KMS-11 (cell line): ENCODE data around the gene THAP9.
A peak's percentile ranks its signal among the peaks of the same experiment; 100 is the strongest.

ENCODE experiments used
- H2AFZ ChIP-seq: fragments of 200-600 bp; sonication (generic); 2 replicates; pipeline ENCODE4 v1.6.1; 2016; ENCODE audit warnings: antibody characterized with exemption, mixed run types, low read depth
- H3K27ac ChIP-seq: fragments of 200-600 bp; sonication (generic); 2 replicates; pipeline ENCODE4 v1.6.1; 2016; ENCODE audit warnings: mild to moderate bottlenecking, mixed run types
- H3K27me3 ChIP-seq: fragments of 200-600 bp; sonication (generic); 2 replicates; pipeline ENCODE4 v1.6.1; 2017; ENCODE audit warnings: mild to moderate bottlenecking, low read depth, mixed run types, moderate library complexity; ENCODE audit not compliant: insufficient read depth
- H3K36me3 ChIP-seq: fragments of 200-600 bp; sonication (generic); 2 replicates; pipeline ENCODE4 v1.6.1; 2017; ENCODE audit warnings: mild to moderate bottlenecking, mixed run types; ENCODE audit not compliant: insufficient read depth
- H3K4me1 ChIP-seq: fragments of 200-600 bp; sonication (generic); 2 replicates; pipeline ENCODE4 v1.6.1; 2016; ENCODE audit warnings: mild to moderate bottlenecking, low read depth, mixed run types; ENCODE audit not compliant: poor library complexity, severe bottlenecking
- H3K4me2 ChIP-seq: fragments of 200-600 bp; sonication (generic); 2 replicates; pipeline ENCODE4 v1.7.0; 2016; ENCODE audit warnings: mild to moderate bottlenecking, mixed run types
- H3K4me3 ChIP-seq: fragments of 200-600 bp; sonication (generic); IDR thresholded peaks from 2 replicates; pipeline ENCODE4 v1.6.1; 2017; ENCODE audit warnings: low read depth, low read length, mixed read lengths; ENCODE audit not compliant: insufficient read depth
- H3K79me2 ChIP-seq: fragments of 200-600 bp; sonication (generic); 2 replicates; pipeline ENCODE4 v1.6.1; 2016; ENCODE audit warnings: low read depth, mixed run types; ENCODE audit not compliant: insufficient read depth
- H3K9ac ChIP-seq: fragments of 200-600 bp; sonication (generic); 2 replicates; pipeline ENCODE4 v1.6.1; 2016; ENCODE audit warnings: mild to moderate bottlenecking, mixed run types
- H4K20me1 ChIP-seq: fragments of 200-600 bp; sonication (generic); 2 replicates; pipeline ENCODE4 v1.6.1; 2016; ENCODE audit warnings: mild to moderate bottlenecking, mixed run types; ENCODE audit not compliant: insufficient read depth
- TF ChIP-seq, protein P1 (sequence below): fragments of 200-600 bp; sonication (generic); conservative IDR thresholded peaks from 2 replicates; pipeline ENCODE4 v1.6.1; 2017; ENCODE audit warnings: low read depth, mild to moderate bottlenecking, antibody characterized with exemption, low read length, moderate library complexity, mixed read lengths

Gene THAP9

DNA sequence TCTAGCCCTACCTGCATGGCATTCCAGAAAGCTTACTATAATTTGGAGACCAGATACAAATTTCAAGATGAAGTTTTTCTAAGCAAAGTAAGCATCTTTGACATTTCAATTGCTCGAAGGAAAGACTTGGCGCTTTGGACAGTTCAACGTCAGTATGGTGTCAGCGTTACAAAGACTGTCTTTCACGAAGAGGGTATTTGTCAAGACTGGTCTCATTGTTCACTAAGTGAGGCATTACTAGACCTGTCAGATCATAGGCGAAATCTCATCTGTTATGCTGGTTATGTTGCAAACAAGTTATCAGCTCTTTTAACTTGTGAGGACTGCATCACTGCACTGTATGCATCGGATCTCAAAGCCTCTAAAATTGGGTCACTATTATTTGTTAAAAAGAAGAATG is 17.6 kb downstream of the THAP9 start:
- H3K4me2 ChIP-seq = no peak overlapping the region
- H3K36me3 ChIP-seq = no peaks in the 10 kb centered on the region
- no peak overlapping the region for H3K9ac ChIP-seq
- no peaks in the 10 kb centered on the region for H3K27me3 ChIP-seq
- H3K27ac ChIP-seq = no peak overlapping the region
- TF ChIP-seq, protein P1, sequence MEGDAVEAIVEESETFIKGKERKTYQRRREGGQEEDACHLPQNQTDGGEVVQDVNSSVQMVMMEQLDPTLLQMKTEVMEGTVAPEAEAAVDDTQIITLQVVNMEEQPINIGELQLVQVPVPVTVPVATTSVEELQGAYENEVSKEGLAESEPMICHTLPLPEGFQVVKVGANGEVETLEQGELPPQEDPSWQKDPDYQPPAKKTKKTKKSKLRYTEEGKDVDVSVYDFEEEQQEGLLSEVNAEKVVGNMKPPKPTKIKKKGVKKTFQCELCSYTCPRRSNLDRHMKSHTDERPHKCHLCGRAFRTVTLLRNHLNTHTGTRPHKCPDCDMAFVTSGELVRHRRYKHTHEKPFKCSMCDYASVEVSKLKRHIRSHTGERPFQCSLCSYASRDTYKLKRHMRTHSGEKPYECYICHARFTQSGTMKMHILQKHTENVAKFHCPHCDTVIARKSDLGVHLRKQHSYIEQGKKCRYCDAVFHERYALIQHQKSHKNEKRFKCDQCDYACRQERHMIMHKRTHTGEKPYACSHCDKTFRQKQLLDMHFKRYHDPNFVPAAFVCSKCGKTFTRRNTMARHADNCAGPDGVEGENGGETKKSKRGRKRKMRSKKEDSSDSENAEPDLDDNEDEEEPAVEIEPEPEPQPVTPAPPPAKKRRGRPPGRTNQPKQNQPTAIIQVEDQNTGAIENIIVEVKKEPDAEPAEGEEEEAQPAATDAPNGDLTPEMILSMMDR = no peak
- no peak overlapping the region for H2AFZ ChIP-seq
- H3K4me3 ChIP-seq = no peak overlapping the region
- H3K79me2 ChIP-seq = no peaks in the 10 kb centered on the region
- H4K20me1 ChIP-seq = no peaks in the 10 kb centered on the region
- H3K4me1 ChIP-seq = no peaks in the 10 kb centered on the region

- 0 out of 2 replicates have a peak overlapping the region, but pooled peaks have one; percentile 2 for H3K27ac ChIP-seq
- H2AFZ ChIP-seq = no peak overlapping the region
- no peaks in the 10 kb centered on the region for H3K79me2 ChIP-seq
- H3K4me3 ChIP-seq = no peak overlapping the region
- H3K27me3 ChIP-seq = no peaks in the 10 kb centered on the region
- TF ChIP-seq, protein P1 = no peak
- H3K36me3 ChIP-seq = no peaks in the 10 kb centered on the region
- no peak overlapping the region for H3K4me2 ChIP-seq
- no peaks in the 10 kb centered on the region for H4K20me1 ChIP-seq
- no peak overlapping the region for H3K9ac ChIP-seq
- no peaks in the 10 kb centered on the region for H3K4me1 ChIP-seq
Observed at GRCh38 chr4:82919386-82919785, 18.9 kb downstream of the THAP9 start.

DNA sequence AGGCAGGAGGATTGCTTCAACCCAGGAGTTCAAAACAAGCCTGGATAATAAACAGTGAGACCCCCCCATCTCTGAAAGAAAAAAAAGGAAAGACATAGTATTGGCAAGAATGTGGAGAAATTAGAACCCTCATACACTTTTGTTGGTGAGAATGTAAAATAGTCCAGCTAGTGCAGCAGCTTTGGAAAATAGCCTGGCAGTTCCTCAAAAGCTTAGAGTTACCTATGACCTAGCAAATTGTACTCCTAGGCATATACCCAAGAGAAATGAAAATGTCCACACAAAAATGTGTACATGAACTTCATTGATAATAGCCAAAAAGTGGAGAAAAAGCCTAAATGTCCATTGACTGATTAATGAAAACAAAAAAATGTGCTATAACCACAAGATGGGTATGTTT is 21.3 kb downstream of the THAP9 start:
- H3K4me3 ChIP-seq = no peak overlapping the region
- no peaks in the 10 kb centered on the region for H3K36me3 ChIP-seq
- TF ChIP-seq, protein P1 = no peak
- no peak overlapping the region for H3K4me2 ChIP-seq
- no peak overlapping the region for H3K27ac ChIP-seq
- H3K4me1 ChIP-seq = no peaks in the 10 kb centered on the region
- H2AFZ ChIP-seq = no peak overlapping the region
- no peaks in the 10 kb centered on the region for H4K20me1 ChIP-seq
- no peaks in the 10 kb centered on the region for H3K79me2 ChIP-seq
- no peak overlapping the region for H3K9ac ChIP-seq
- H3K27me3 ChIP-seq = no peaks in the 10 kb centered on the region

GRCh38 chr4:82930848-82931755 is 30.6 kb downstream of the THAP9 start:
- no peak overlapping the region for H2AFZ ChIP-seq
- TF ChIP-seq, protein P1 = no peak
- H3K36me3 ChIP-seq = peaks cover 3% of the 10 kb centered on the region
- no peaks in the 10 kb centered on the region for H3K4me1 ChIP-seq
- H3K27me3 ChIP-seq = no peaks in the 10 kb centered on the region
- no peaks in the 10 kb centered on the region for H4K20me1 ChIP-seq
- H3K4me3 ChIP-seq = no peak overlapping the region
- H3K27ac ChIP-seq = no peak overlapping the region
- no peaks in the 10 kb centered on the region for H3K79me2 ChIP-seq
- no peak overlapping the region for H3K4me2 ChIP-seq
- H3K9ac ChIP-seq = no peak overlapping the region
